Omental fat pad (tissue), 4 donors: ENCODE results near the gene CLEC10A. TPM values are rescaled to one million over a fixed set of nuclear protein-coding genes. Genes with fewer than 3 reads are reported as not detected.
A peak's percentile ranks its signal among the peaks of the same experiment; 100 is the strongest.
"Not testable (repeated sequence)": the region's sequence is repeated elsewhere in the genome, so short reads cannot be mapped to it uniquely, and the experiment has no call there.

ENCODE experiments used
- ATAC-seq: fragments of 150-250 bp; one replicate; pipeline ENCODE4 v1.9.1; 2016; ENCODE audit warnings: mild to moderate bottlenecking, moderate library complexity; ENCODE audit not compliant: low FRiP score
- DNase-seq: peaks from one replicate; pipeline ENCODE4 v3.0.0-alpha.2; 2019; ENCODE audit warnings: low spot score
- CTCF ChIP-seq, 3 donors: fragments of 450-650 bp; IDR thresholded peaks; one replicate each; pipeline ENCODE4 v1.5.1; 2016 to 2017; ENCODE audit warnings: antibody characterized with exemption in 3 of 3, mild to moderate bottlenecking in 3 of 3, moderate library complexity in 2 of 3
- total RNA-seq, 4 donors: library from RNA; depleted of rRNA; stranded (reverse); fragments of >200 nt; gene quantifications; one replicate each; pipeline ENCODE4 v1.1.0, GENCODE V29; 2016

Gene CLEC10A
- total RNA-seq, 4 donors from 2014 or later, result 7.2 to 21.7 (median 15.7) TPM

GRCh38 chr17:7064261-7064660, 15.8 kb downstream of the CLEC10A start:
- ATAC-seq (no peak), DNase-seq (no peak)
- no peak for TF ChIP-seq CTCF (IDR thresholded peaks at IDR 0.05)

- ATAC-seq (no peak), DNase-seq (no peak)
- TF ChIP-seq CTCF (IDR thresholded peaks at IDR 0.05), result no peak
Measured at GRCh38 chr17:7063518-7064094, 16.4 kb downstream of the CLEC10A start.

- ATAC-seq, result peak; percentile 49
- DNase-seq, result no peak
- TF ChIP-seq CTCF (IDR thresholded peaks at IDR 0.05), result no peak
Measured at GRCh38 chr17:7060165-7060891, 19.7 kb downstream of the CLEC10A start.

- TF ChIP-seq CTCF (IDR thresholded peaks at IDR 0.05), result no peak
- ATAC-seq (no peak), DNase-seq (no peak)
Measured at GRCh38 chr17:7058831-7059447, 21.1 kb downstream of the CLEC10A start.

GRCh38 chr17:7056386-7056785, 23.7 kb downstream of the CLEC10A start:
- no peak for TF ChIP-seq CTCF (IDR thresholded peaks at IDR 0.05)
- no peak for ATAC-seq
- no peak for DNase-seq

GRCh38 chr17:7050583-7050982, 29.5 kb downstream of the CLEC10A start:
- DNase-seq, ATAC-seq: not testable (repeated sequence)

GRCh38 chr17:7048968-7049367, 31.1 kb downstream of the CLEC10A start:
- no peak for TF ChIP-seq CTCF (IDR thresholded peaks at IDR 0.05)
- ATAC-seq (no peak), DNase-seq (no peak)
